HG03457 (cell line): ENCODE data around the gene FBXW8.

Source experiments
- ATAC-seq: cut with Tn5 transposase; IDR thresholded peaks from one replicate; pipeline ENCODE4 v1.9.1; 2021; ENCODE audit warnings: moderate number of reproducible peaks; ENCODE audit not compliant: unreplicated experiment

The FBXW8 gene

GRCh38 chr12:117036046-117036445 lies 125.3 kb downstream of the FBXW8 start:
- ATAC-seq: no peak

GRCh38 chr12:117036547-117036946 lies 125.8 kb downstream of the FBXW8 start:
- no peak for ATAC-seq

GRCh38 chr12:117037289-117038022 lies 126.7 kb downstream of the FBXW8 start:
- no peak for ATAC-seq

DNA sequence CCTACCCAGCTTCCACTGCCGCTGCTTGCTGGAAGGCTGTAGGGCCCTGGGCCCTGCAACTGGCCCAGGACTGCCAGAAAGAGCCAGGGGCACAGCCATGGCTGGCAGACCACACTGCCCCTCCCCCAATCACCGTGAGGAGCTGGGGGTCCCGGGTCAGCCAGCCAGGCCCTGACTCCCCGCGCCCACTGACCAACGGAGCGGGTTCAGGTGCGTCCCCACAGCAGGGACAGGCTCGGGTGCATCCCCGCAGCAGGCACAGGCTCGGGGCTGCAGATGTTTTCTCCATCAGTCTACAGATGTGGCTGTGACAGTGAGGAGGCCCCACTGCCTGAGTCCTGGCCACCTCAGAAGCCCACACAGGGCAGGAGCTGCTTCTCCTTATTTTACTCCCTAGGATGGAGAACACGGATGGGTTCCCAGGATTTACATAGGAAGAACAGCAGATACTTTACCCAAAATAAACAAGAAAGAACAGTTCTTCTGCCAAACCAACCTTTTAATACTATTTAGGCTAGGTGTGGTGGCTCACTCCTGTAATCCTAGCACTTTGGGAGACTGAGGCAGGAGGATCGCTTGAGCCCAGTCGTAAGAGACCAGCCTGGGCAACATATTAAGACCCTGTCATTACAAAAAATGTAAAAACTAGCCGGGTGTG lies 127.4 kb downstream of the FBXW8 start:
- ATAC-seq: no peak

DNA sequence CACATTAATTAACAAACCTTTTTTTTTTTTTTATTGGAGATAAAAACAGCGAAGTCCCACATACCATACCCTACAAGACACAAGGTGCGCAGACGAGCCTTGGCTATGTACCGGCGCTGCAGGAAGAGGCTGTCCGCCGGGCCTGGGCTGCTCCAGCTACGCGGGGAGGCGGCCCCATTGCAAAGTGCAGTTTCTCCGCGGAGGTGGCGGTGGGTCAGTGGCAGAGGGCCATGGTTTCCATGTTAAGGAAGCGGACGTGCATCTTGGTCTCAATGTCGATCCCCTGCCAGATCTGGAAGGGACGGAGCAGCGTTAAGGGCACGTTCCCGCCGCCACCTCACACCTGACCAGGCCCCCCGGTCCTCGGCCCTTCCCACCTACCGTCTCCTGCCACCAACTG lies 128.2 kb downstream of the FBXW8 start:
- no peak for ATAC-seq

GRCh38 chr12:117039891-117040309 lies 129.2 kb downstream of the FBXW8 start:
- ATAC-seq: no peak

GRCh38 chr12:117040496-117040895 lies 129.7 kb downstream of the FBXW8 start:
- no peak for ATAC-seq

- ATAC-seq: no peak
These were observed 131.0 kb downstream of the FBXW8 start for GRCh38 chr12:117041798-117042170.

GRCh38 chr12:117042171-117042842 lies 131.6 kb downstream of the FBXW8 start:
- no peak for ATAC-seq

- ATAC-seq: no peak
These were observed 132.1 kb downstream of the FBXW8 start for GRCh38 chr12:117042862-117043261.

GRCh38 chr12:117044311-117044710 lies 133.6 kb downstream of the FBXW8 start:
- no peak for ATAC-seq

- ATAC-seq: no peak
These were observed 134.0 kb downstream of the FBXW8 start for GRCh38 chr12:117044790-117045159.

GRCh38 chr12:117045160-117046010 lies 134.6 kb downstream of the FBXW8 start:
- no peak for ATAC-seq

DNA sequence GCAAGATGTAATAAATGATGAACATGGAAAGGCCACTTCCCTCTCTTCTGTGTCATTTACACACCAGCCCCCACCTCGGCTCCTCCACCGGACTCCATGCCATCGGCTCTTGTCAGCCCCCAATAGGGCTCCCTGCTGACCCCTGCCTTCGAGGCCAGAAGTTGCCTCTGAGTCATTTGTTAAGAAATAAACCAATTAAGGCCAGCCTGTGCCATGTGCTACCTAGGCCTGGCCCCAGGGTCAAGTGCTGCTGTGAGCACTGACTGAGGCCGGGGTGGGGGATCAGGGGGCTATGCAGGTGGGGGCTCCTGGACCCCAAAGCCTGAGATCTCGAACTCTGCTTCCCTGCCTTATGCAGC lies 135.2 kb downstream of the FBXW8 start:
- ATAC-seq: no peak

- ATAC-seq: no peak
These were observed 135.7 kb downstream of the FBXW8 start for GRCh38 chr12:117046425-117046824.

GRCh38 chr12:117046861-117047530 lies 136.2 kb downstream of the FBXW8 start:
- ATAC-seq: no peak

GRCh38 chr12:117047810-117048584 lies 137.2 kb downstream of the FBXW8 start:
- no peak for ATAC-seq

- ATAC-seq: no peak
These were observed 137.8 kb downstream of the FBXW8 start for GRCh38 chr12:117048585-117048904.

GRCh38 chr12:117049295-117049694 lies 138.5 kb downstream of the FBXW8 start:
- no peak for ATAC-seq

- ATAC-seq: no peak
These were observed 139.3 kb downstream of the FBXW8 start for GRCh38 chr12:117050060-117050459.
